ENCODE data around the gene FAM184B. TPM values are rescaled to one million over a fixed set of nuclear protein-coding genes. Genes with fewer than 3 reads are reported as not detected.

FAM184B gene
- polyA plus RNA-seq = under 1 TPM in 2 of 4 donors, not detected in 2; 0.03 to 0.04 TPM
- long read RNA-seq, donor 1 = 0 reads
- long read RNA-seq, donor 2 = 0 reads
- long read RNA-seq, donor 3 = 0 reads
- long read RNA-seq, donor 4 = 0 reads
- long read RNA-seq, donor 5 = 0 reads
- long read RNA-seq, donor 6 = 0 reads
- long read RNA-seq, donor 7 = 0 reads
- long read RNA-seq, donor 8 = 0 reads
- long read RNA-seq, donor 9 = 0 reads
- long read RNA-seq, donor 10 = 0 reads

GRCh38 chr4:17781300-17782287 is at the start of gene FAM184B:
FAM184B (minus strand) TSS chr4:17781621; CDS start chr4:17781299, 322 bp downstream.
- FAIRE-seq (no peak), DNase-seq (peak in 1 of 2 donors; percentile 47)
- no peaks in the 10 kb centered on the region for H3K36me3 ChIP-seq (ENCODE audit: control insufficient read depth in 3 of 3, insufficient read depth in 2 of 3, low read depth in 1 of 3, low read length in 3 of 3)
- H3K27ac ChIP-seq (ENCODE audit: low read depth in 1 of 3, low read length in 2 of 3) = no peak within 1 kb of the TSS
- H3K9me3 ChIP-seq (ENCODE audit: control insufficient read depth in 2 of 2, insufficient read depth in 1 of 2, low read depth in 1 of 2, low read length in 1 of 2) = no peaks in the 10 kb centered on the region
- peak within 1 kb of the TSS in 2 of 3 donors; percentile 17 to 23 for H3K4me3 ChIP-seq (ENCODE audit: low read depth in 1 of 3, low read length in 3 of 3)
- H3K27me3 ChIP-seq (ENCODE audit: control insufficient read depth in 3 of 3, insufficient read depth in 3 of 3, low read length in 3 of 3) = peaks cover 6 to 37% (median 9%) of the 10 kb centered on the region in 3 donors
- peaks cover 0 to 12% (median 2%) of the 10 kb centered on the region in 3 donors for H3K4me1 ChIP-seq (ENCODE audit: control insufficient read depth in 3 of 3, insufficient read depth in 2 of 3, low read depth in 1 of 3, low read length in 2 of 3)
- 4 to 9% (median 6%) methylated on average over 77 to 82 of the region's 82 CpGs for WGBS, 3 donors

GRCh38 chr4:17823871-17824669 is 42.6 kb upstream of the FAM184B start:
- Histone ChIP-seq H3K36me3 (ENCODE audit: control insufficient read depth in 3 of 3, insufficient read depth in 2 of 3, low read depth in 1 of 3, low read length in 3 of 3) (peaks cover 0 to 3% (median 0%) of the 10 kb centered on the region in 3 donors), H3K4me1 (ENCODE audit: control insufficient read depth in 3 of 3, insufficient read depth in 2 of 3, low read depth in 1 of 3, low read length in 2 of 3) (no peaks in the 10 kb centered on the region), H3K27ac (ENCODE audit: low read depth in 1 of 3, low read length in 2 of 3) (no peak overlapping the region), H3K4me3 (ENCODE audit: low read depth in 1 of 3, low read length in 3 of 3) (no peak overlapping the region), H3K27me3 (ENCODE audit: control insufficient read depth in 3 of 3, insufficient read depth in 3 of 3, low read length in 3 of 3) (no peaks in the 10 kb centered on the region), H3K9me3 (ENCODE audit: control insufficient read depth in 2 of 2, insufficient read depth in 1 of 2, low read depth in 1 of 2, low read length in 1 of 2) (no peaks in the 10 kb centered on the region)
- WGBS, 3 donors = 86 to 88% (median 87%) methylated on average over 1 of the region's 1 CpG
- DNase-seq = no peak
- no peak for FAIRE-seq

GRCh38 chr4:17817027-17817426 is 35.6 kb upstream of the FAM184B start:
- FAIRE-seq = peak; percentile 53
- H3K27ac ChIP-seq (ENCODE audit: low read depth in 1 of 3, low read length in 2 of 3) = no peak overlapping the region
- no peaks in the 10 kb centered on the region for H3K9me3 ChIP-seq (ENCODE audit: control insufficient read depth in 2 of 2, insufficient read depth in 1 of 2, low read depth in 1 of 2, low read length in 1 of 2)
- no peaks in the 10 kb centered on the region for H3K27me3 ChIP-seq (ENCODE audit: control insufficient read depth in 3 of 3, insufficient read depth in 3 of 3, low read length in 3 of 3)
- WGBS, 3 donors = 56 to 62% (median 60%) methylated on average over 5 of the region's 5 CpGs
- no peak overlapping the region for H3K4me3 ChIP-seq (ENCODE audit: low read depth in 1 of 3, low read length in 3 of 3)
- no peaks in the 10 kb centered on the region for H3K4me1 ChIP-seq (ENCODE audit: control insufficient read depth in 3 of 3, insufficient read depth in 2 of 3, low read depth in 1 of 3, low read length in 2 of 3)
- DNase-seq = peak; percentile 56
- peaks cover 0 to 3% (median 0%) of the 10 kb centered on the region in 3 donors for H3K36me3 ChIP-seq (ENCODE audit: control insufficient read depth in 3 of 3, insufficient read depth in 2 of 3, low read depth in 1 of 3, low read length in 3 of 3)

- Histone ChIP-seq H3K4me3 (ENCODE audit: low read depth in 1 of 3, low read length in 3 of 3) (no peak overlapping the region), H3K36me3 (ENCODE audit: control insufficient read depth in 3 of 3, insufficient read depth in 2 of 3, low read depth in 1 of 3, low read length in 3 of 3) (peaks cover 0 to 3% (median 0%) of the 10 kb centered on the region in 3 donors), H3K27ac (ENCODE audit: low read depth in 1 of 3, low read length in 2 of 3) (no peak overlapping the region), H3K9me3 (ENCODE audit: control insufficient read depth in 2 of 2, insufficient read depth in 1 of 2, low read depth in 1 of 2, low read length in 1 of 2) (no peaks in the 10 kb centered on the region), H3K4me1 (ENCODE audit: control insufficient read depth in 3 of 3, insufficient read depth in 2 of 3, low read depth in 1 of 3, low read length in 2 of 3) (no peaks in the 10 kb centered on the region), H3K27me3 (ENCODE audit: control insufficient read depth in 3 of 3, insufficient read depth in 3 of 3, low read length in 3 of 3) (no peaks in the 10 kb centered on the region)
- DNase-seq = no peak
- FAIRE-seq = no peak
- WGBS, 3 donors = 97 to 98% (median 97%) methylated on average over 12 of the region's 12 CpGs
Observed at GRCh38 chr4:17816142-17816541, 34.7 kb upstream of the FAM184B start.

- DNase-seq (no peak), FAIRE-seq (no peak)
- H3K27me3 ChIP-seq (ENCODE audit: control insufficient read depth in 3 of 3, insufficient read depth in 3 of 3, low read length in 3 of 3) = no peaks in the 10 kb centered on the region
- 78 to 90% (median 85%) methylated on average over 3 of the region's 3 CpGs for WGBS, 3 donors
- H3K9me3 ChIP-seq (ENCODE audit: control insufficient read depth in 2 of 2, insufficient read depth in 1 of 2, low read depth in 1 of 2, low read length in 1 of 2) = no peaks in the 10 kb centered on the region
- H3K4me3 ChIP-seq (ENCODE audit: low read depth in 1 of 3, low read length in 3 of 3) = no peak overlapping the region
- H3K4me1 ChIP-seq (ENCODE audit: control insufficient read depth in 3 of 3, insufficient read depth in 2 of 3, low read depth in 1 of 3, low read length in 2 of 3) = peaks cover 0 to under 1% (median 0%) of the 10 kb centered on the region in 3 donors
- H3K36me3 ChIP-seq (ENCODE audit: control insufficient read depth in 3 of 3, insufficient read depth in 2 of 3, low read depth in 1 of 3, low read length in 3 of 3) = peaks cover 0 to 3% (median 0%) of the 10 kb centered on the region in 3 donors
- H3K27ac ChIP-seq (ENCODE audit: low read depth in 1 of 3, low read length in 2 of 3) = no peak overlapping the region
Observed at GRCh38 chr4:17814140-17814539, 32.7 kb upstream of the FAM184B start.

- no peaks in the 10 kb centered on the region for H3K27me3 ChIP-seq (ENCODE audit: control insufficient read depth in 3 of 3, insufficient read depth in 3 of 3, low read length in 3 of 3)
- no peak overlapping the region for H3K4me3 ChIP-seq (ENCODE audit: low read depth in 1 of 3, low read length in 3 of 3)
- H3K27ac ChIP-seq (ENCODE audit: low read depth in 1 of 3, low read length in 2 of 3) = no peak overlapping the region
- 59 to 62% (median 61%) methylated on average over 3 of the region's 3 CpGs for WGBS, 3 donors
- no peaks in the 10 kb centered on the region for H3K9me3 ChIP-seq (ENCODE audit: control insufficient read depth in 2 of 2, insufficient read depth in 1 of 2, low read depth in 1 of 2, low read length in 1 of 2)
- DNase-seq (no peak), FAIRE-seq (no peak)
- peaks cover 0 to 9% (median 4%) of the 10 kb centered on the region in 3 donors for H3K4me1 ChIP-seq (ENCODE audit: control insufficient read depth in 3 of 3, insufficient read depth in 2 of 3, low read depth in 1 of 3, low read length in 2 of 3)
- peaks cover 0 to 6% (median 0%) of the 10 kb centered on the region in 3 donors for H3K36me3 ChIP-seq (ENCODE audit: control insufficient read depth in 3 of 3, insufficient read depth in 2 of 3, low read depth in 1 of 3, low read length in 3 of 3)
Observed at GRCh38 chr4:17812801-17813200, 31.4 kb upstream of the FAM184B start.

GRCh38 chr4:17812125-17812524 is 30.7 kb upstream of the FAM184B start:
- peaks cover 0 to 8% (median 0%) of the 10 kb centered on the region in 3 donors for H3K36me3 ChIP-seq (ENCODE audit: control insufficient read depth in 3 of 3, insufficient read depth in 2 of 3, low read depth in 1 of 3, low read length in 3 of 3)
- 7% methylated on average over 3 of the region's 3 CpGs for WGBS, 3 donors
- H3K9me3 ChIP-seq (ENCODE audit: control insufficient read depth in 2 of 2, insufficient read depth in 1 of 2, low read depth in 1 of 2, low read length in 1 of 2) = no peaks in the 10 kb centered on the region
- H3K4me3 ChIP-seq (ENCODE audit: low read depth in 1 of 3, low read length in 3 of 3) = no peak overlapping the region
- peaks cover 0 to 15% (median 7%) of the 10 kb centered on the region in 3 donors for H3K4me1 ChIP-seq (ENCODE audit: control insufficient read depth in 3 of 3, insufficient read depth in 2 of 3, low read depth in 1 of 3, low read length in 2 of 3)
- no peak for FAIRE-seq
- H3K27me3 ChIP-seq (ENCODE audit: control insufficient read depth in 3 of 3, insufficient read depth in 3 of 3, low read length in 3 of 3) = no peaks in the 10 kb centered on the region
- no peak for DNase-seq
- no peak overlapping the region for H3K27ac ChIP-seq (ENCODE audit: low read depth in 1 of 3, low read length in 2 of 3)

Data from small intestine (tissue), 16 donors.